Transverse colon (tissue), 4 donors: ENCODE results near the gene NID1. TPM values are rescaled to one million over a fixed set of nuclear protein-coding genes. Genes with fewer than 3 reads are reported as not detected.
"Not testable (repeated sequence)": the region's sequence is repeated elsewhere in the genome, so short reads cannot be mapped to it uniquely, and the experiment has no call there.

Experiments
- DNase-seq: peaks from one replicate; pipeline ENCODE4 v3.0.0-alpha.2; 2019
- H3K27ac ChIP-seq, 4 donors: fragments of 200-600 bp; sonication (generic); 2 replicates each; pipeline ENCODE4 v1.5.1; 2016 to 2018; ENCODE audit warnings: inconsistent platforms in 4 of 4
- H3K27me3 ChIP-seq: fragments of 200-600 bp; sonication (generic); 2 replicates; pipeline ENCODE4 v1.5.1; 2017; ENCODE audit warnings: inconsistent platforms
- H3K36me3 ChIP-seq, 4 donors: fragments of 200-600 bp; sonication (generic); 2 replicates each; pipeline ENCODE4 v1.5.1; 2017 to 2019; ENCODE audit warnings: inconsistent platforms in 4 of 4
- H3K4me1 ChIP-seq, 4 donors: fragments of 200-600 bp; sonication (generic); 2 replicates each; pipeline ENCODE4 v1.5.1; 2017 to 2020; ENCODE audit warnings: inconsistent platforms in 4 of 4
- H3K4me3 ChIP-seq, 4 donors: fragments of 200-600 bp; sonication (generic); 1 replicate in 1 of 4; 2 replicates in 3 of 4; pipeline versions ENCODE4 v1.5.1 to v1.6.1; 2017 to 2019; ENCODE audit warnings: inconsistent platforms in 4 of 4
- H3K9me3 ChIP-seq, 2 donors: fragments of 200-600 bp; sonication (generic); 2 replicates each; pipeline ENCODE4 v1.5.1; 2017 to 2019; ENCODE audit warnings: inconsistent platforms in 2 of 2
- EP300 ChIP-seq: sonication (generic); formaldehyde crosslinking; IDR thresholded peaks from one replicate; pipeline ENCODE4 v1.6.1; 2017; ENCODE audit warnings: antibody characterized with exemption, low read depth
- POLR2A ChIP-seq: fragments of 450-650 bp; IDR thresholded peaks from one replicate; pipeline ENCODE4 v1.6.1; 2016; ENCODE audit warnings: antibody characterized with exemption, mild to moderate bottlenecking, moderate library complexity
- POLR2AphosphoS5 ChIP-seq, 3 donors: sonication (generic); formaldehyde crosslinking; IDR thresholded peaks; one replicate each; pipeline ENCODE4 v1.6.1; 2016; ENCODE audit warnings: antibody characterized with exemption in 3 of 3
- WGBS, 2 donors: methylation state at CpG; one replicate each; pipeline ENCODE4 v1.1.5; 2018; ENCODE audit warnings: low coverage in 1 of 2; 5-methylcytosine and 5-hydroxymethylcytosine counted together
- in situ Hi-C, 4 donors: fragments of 200-750 bp; cut with MboI; loops; one replicate each; pipeline versions ENCODE4 v1.15.0 to v1.15.1; 2017; ENCODE audit warnings: low sequenced_read_pairs in 3 of 4, low pct_ligation_motif_present in 1 of 4, low pct_unique_long_range_greater_than_20kb in 1 of 4
- intact Hi-C: fragments of 100-400 bp; cut with DNase I; formaldehyde crosslinking; loops from one replicate; pipeline ENCODE4 v1.15.1; 2023; ENCODE audit warnings: low total_unique reads
- total RNA-seq, 4 donors: library from RNA; depleted of rRNA; stranded (reverse); fragments of >200 nt; gene quantifications; one replicate each; pipeline ENCODE4 v1.1.0, GENCODE V29; 2016
- TF ChIP-seq, protein P1 (sequence below), 5 experiments: fragments of 200-600 bp in 3 of 5; fragments of 450-650 bp in 2 of 5; sonication (generic) in 3 of 5; IDR thresholded peaks; 1 replicate in 2 of 5; 2 replicates in 3 of 5; pipeline ENCODE4 v1.5.1; 2016 to 2017; ENCODE audit warnings: antibody characterized with exemption in 5 of 5, inconsistent platforms in 3 of 5, mild to moderate bottlenecking in 2 of 5, moderate library complexity in 1 of 5

Gene NID1
- total RNA-seq, 4 donors from 2014 or later, result 42.7 to 133 (median 63.5) TPM

- intact Hi-C loops (no loop called here), in situ Hi-C loops (no loop called here)
- Histone ChIP-seq H3K27me3 (no peaks in the 10 kb centered on the region), H3K4me3 (no peak overlapping the region), H3K36me3 (no peaks in the 10 kb centered on the region), H3K9me3 (no peaks in the 10 kb centered on the region), H3K4me1 (peaks cover 0 to 35% (median 7%) of the 10 kb centered on the region in 4 donors), H3K27ac (peak overlapping the region in 2 of 4 donors; percentile 5 to 15)
- TF ChIP-seq POLR2AphosphoS5 (IDR thresholded peaks at IDR 0.05) (peak in 1 of 3 donors; percentile 25), EP300 (no peak)
- WGBS, 2 donors, result 38% methylated on average over 3 to 8 of the region's 8 CpGs
- DNase-seq, result peak; percentile 60
Observed at GRCh38 chr1:235932090-235932510, 132.8 kb downstream of the NID1 start.

GRCh38 chr1:235931171-235931738 is 133.6 kb downstream of the NID1 start:
- Histone ChIP-seq H3K36me3 (no peaks in the 10 kb centered on the region), H3K9me3 (no peaks in the 10 kb centered on the region), H3K27me3 (no peaks in the 10 kb centered on the region), H3K4me1 (peaks cover 0 to 35% (median 7%) of the 10 kb centered on the region in 4 donors), H3K4me3 (no peak overlapping the region), H3K27ac (no peak overlapping the region)
- no peak for DNase-seq
- intact Hi-C loops (no loop called here), in situ Hi-C loops (no loop called here)
- whole genome bisulfite sequencing, 2 donors, result 44 to 57% methylated on average over 5 to 8 of the region's 8 CpGs
- TF ChIP-seq EP300 (no peak), POLR2AphosphoS5 (IDR thresholded peaks at IDR 0.05) (no peak), POLR2A (no peak)
- TF ChIP-seq, protein P1, sequence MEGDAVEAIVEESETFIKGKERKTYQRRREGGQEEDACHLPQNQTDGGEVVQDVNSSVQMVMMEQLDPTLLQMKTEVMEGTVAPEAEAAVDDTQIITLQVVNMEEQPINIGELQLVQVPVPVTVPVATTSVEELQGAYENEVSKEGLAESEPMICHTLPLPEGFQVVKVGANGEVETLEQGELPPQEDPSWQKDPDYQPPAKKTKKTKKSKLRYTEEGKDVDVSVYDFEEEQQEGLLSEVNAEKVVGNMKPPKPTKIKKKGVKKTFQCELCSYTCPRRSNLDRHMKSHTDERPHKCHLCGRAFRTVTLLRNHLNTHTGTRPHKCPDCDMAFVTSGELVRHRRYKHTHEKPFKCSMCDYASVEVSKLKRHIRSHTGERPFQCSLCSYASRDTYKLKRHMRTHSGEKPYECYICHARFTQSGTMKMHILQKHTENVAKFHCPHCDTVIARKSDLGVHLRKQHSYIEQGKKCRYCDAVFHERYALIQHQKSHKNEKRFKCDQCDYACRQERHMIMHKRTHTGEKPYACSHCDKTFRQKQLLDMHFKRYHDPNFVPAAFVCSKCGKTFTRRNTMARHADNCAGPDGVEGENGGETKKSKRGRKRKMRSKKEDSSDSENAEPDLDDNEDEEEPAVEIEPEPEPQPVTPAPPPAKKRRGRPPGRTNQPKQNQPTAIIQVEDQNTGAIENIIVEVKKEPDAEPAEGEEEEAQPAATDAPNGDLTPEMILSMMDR (IDR thresholded peaks at IDR 0.05), result no peak

DNA sequence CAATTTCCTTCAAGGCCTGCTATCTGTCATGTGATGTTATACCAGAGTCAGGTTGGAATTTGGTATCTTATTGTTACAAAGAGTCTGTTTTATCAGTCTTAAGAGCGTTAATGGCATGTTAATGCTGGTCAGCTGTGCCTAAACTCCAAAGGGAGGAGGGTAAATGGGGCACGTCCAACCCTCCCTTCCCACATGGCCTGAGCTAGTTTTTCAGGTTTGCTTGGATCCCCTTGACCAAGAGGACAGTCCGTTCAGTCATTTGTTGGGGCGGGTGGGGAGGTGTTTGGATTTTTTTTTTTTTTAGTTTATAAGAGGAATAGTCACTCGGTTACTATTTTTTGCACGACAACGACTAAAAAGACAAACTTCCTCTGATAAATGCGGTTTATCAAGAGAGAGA is 134.3 kb downstream of the NID1 start:
- H3K9me3 ChIP-seq, result no peaks in the 10 kb centered on the region
- TF ChIP-seq POLR2AphosphoS5 (IDR thresholded peaks at IDR 0.05) (no peak), POLR2A (no peak), EP300 (no peak)
- TF ChIP-seq, protein P1 (IDR thresholded peaks at IDR 0.05), result no peak
- in situ Hi-C loops (no loop called here), intact Hi-C loops (no loop called here)
- H3K4me1 ChIP-seq, result peaks cover 0 to 32% (median 7%) of the 10 kb centered on the region in 4 donors
- H3K36me3 ChIP-seq, result no peaks in the 10 kb centered on the region
- DNase-seq, result no peak
- H3K27me3 ChIP-seq, result no peaks in the 10 kb centered on the region
- no peak overlapping the region for H3K4me3 ChIP-seq
- 67 to 78% methylated on average over 7 to 8 of the region's 8 CpGs for WGBS, 2 donors
- no peak overlapping the region for H3K27ac ChIP-seq

- in situ Hi-C loops, result no loop called here
- Histone ChIP-seq H3K9me3 (no peaks in the 10 kb centered on the region), H3K27ac (no peak overlapping the region), H3K4me1 (peaks cover under 1 to 30% (median 8%) of the 10 kb centered on the region in 4 donors), H3K27me3 (no peaks in the 10 kb centered on the region), H3K36me3 (no peaks in the 10 kb centered on the region), H3K4me3 (no peak overlapping the region)
- intact Hi-C loops, result no loop called here
- no peak for DNase-seq
- WGBS, 2 donors, result 81% methylated on average over 4 of the region's 4 CpGs; no CpG with 5 or more reads in 1 of the 2 donors
- TF ChIP-seq EP300, result no peak
- TF ChIP-seq POLR2A, result no peak
- TF ChIP-seq POLR2AphosphoS5 (IDR thresholded peaks at IDR 0.05), result no peak
- TF ChIP-seq, protein P1 (IDR thresholded peaks at IDR 0.05), result no peak
Observed at GRCh38 chr1:235929216-235929615, 135.7 kb downstream of the NID1 start.

- TF ChIP-seq POLR2AphosphoS5 (IDR thresholded peaks at IDR 0.05) (no peak), POLR2A (no peak), EP300 (no peak)
- TF ChIP-seq, protein P1 (IDR thresholded peaks at IDR 0.05), result no peak
- H3K4me1 ChIP-seq, result peaks cover 7 to 31% (median 14%) of the 10 kb centered on the region in 4 donors
- no peak overlapping the region for H3K4me3 ChIP-seq
- H3K9me3 ChIP-seq, result no peaks in the 10 kb centered on the region
- WGBS, 2 donors, result 89 to 94% methylated on average over 2 of the region's 2 CpGs
- H3K36me3 ChIP-seq, result no peaks in the 10 kb centered on the region
- intact Hi-C loops, result no loop called here
- H3K27me3 ChIP-seq, result no peaks in the 10 kb centered on the region
- no peak overlapping the region for H3K27ac ChIP-seq
- DNase-seq, result no peak
- in situ Hi-C loops, result no loop called here
Observed at GRCh38 chr1:235928197-235928596, 136.7 kb downstream of the NID1 start.

GRCh38 chr1:235927551-235927950 is 137.3 kb downstream of the NID1 start:
- DNase-seq, intact Hi-C loops, in situ Hi-C loops, H3K9me3 ChIP-seq, H3K27me3 ChIP-seq, H3K4me3 ChIP-seq, H3K36me3 ChIP-seq, H3K27ac ChIP-seq: not testable (repeated sequence)
- peaks cover 7 to 28% (median 14%) of the 10 kb centered on the region in 4 donors for H3K4me1 ChIP-seq
